NCI-H1417 (cell line): ENCODE results near the gene SIAH3.
"Not testable (repeated sequence)": the region's sequence is repeated elsewhere in the genome, so short reads cannot be mapped to it uniquely, and the experiment has no call there.

Experiments
- DNase-seq, 3 experiments: peaks; one replicate each; lab custom pipeline; 2025; lab: John Stamatoyannopoulos, UW

SIAH3 gene

GRCh38 chr13:45851171-45851921 lies at the start of gene SIAH3:
SIAH3 (minus strand) TSS chr13:45851753; CDS start chr13:45851629, 124 bp downstream.
- peak in 2 of 3 experiments; percentile 14 to 46 for DNase-seq

- peak; percentile 15 to 65 (median 38) for DNase-seq
Observed at GRCh38 chr13:45899406-45899805, 47.9 kb upstream of the SIAH3 start.

GRCh38 chr13:45897562-45897961 lies 46.0 kb upstream of the SIAH3 start:
- no peak for DNase-seq

GRCh38 chr13:45896285-45896684 lies 44.7 kb upstream of the SIAH3 start:
- DNase-seq, result no peak

- DNase-seq, result no peak
Observed at GRCh38 chr13:45895881-45896280, 44.3 kb upstream of the SIAH3 start.

GRCh38 chr13:45892513-45892912 lies 41.0 kb upstream of the SIAH3 start:
- DNase-seq, result peak in 1 of 3 experiments; percentile 11

- no peak for DNase-seq
Observed at GRCh38 chr13:45889590-45890243, 38.2 kb upstream of the SIAH3 start.

GRCh38 chr13:45886466-45886865 lies 34.9 kb upstream of the SIAH3 start:
- no peak for DNase-seq

GRCh38 chr13:45885194-45885593 lies 33.6 kb upstream of the SIAH3 start:
- no peak for DNase-seq

- DNase-seq, result peak in 1 of 3 experiments; percentile 1
Observed at GRCh38 chr13:45882626-45883025, 31.1 kb upstream of the SIAH3 start.

- no peak for DNase-seq
Observed at GRCh38 chr13:45881353-45881752, 29.8 kb upstream of the SIAH3 start.

- no peak for DNase-seq
Observed at GRCh38 chr13:45880242-45880641, 28.7 kb upstream of the SIAH3 start.

- DNase-seq, result peak in 1 of 3 experiments; percentile 62
Observed at GRCh38 chr13:45879666-45880065, 28.1 kb upstream of the SIAH3 start.

GRCh38 chr13:45878966-45879365 lies 27.4 kb upstream of the SIAH3 start:
- no peak for DNase-seq

GRCh38 chr13:45876781-45877180 lies 25.2 kb upstream of the SIAH3 start:
- no peak for DNase-seq

- DNase-seq, result no peak
Observed at GRCh38 chr13:45875951-45876350, 24.4 kb upstream of the SIAH3 start.

GRCh38 chr13:45873491-45874325 lies 22.2 kb upstream of the SIAH3 start:
- peak in 1 of 3 experiments; percentile 42 for DNase-seq

- no peak for DNase-seq
Observed at GRCh38 chr13:45872566-45872965, 21.0 kb upstream of the SIAH3 start.

GRCh38 chr13:45871201-45871600 lies 19.6 kb upstream of the SIAH3 start:
- not testable (repeated sequence) for DNase-seq

- DNase-seq, result no peak
Observed at GRCh38 chr13:45870232-45870631, 18.7 kb upstream of the SIAH3 start.

GRCh38 chr13:45865414-45865813 lies 13.9 kb upstream of the SIAH3 start:
- no peak for DNase-seq
